Coronary artery (tissue), 2 donors: Measurements from ENCODE around the gene ADAMTS4.

Source experiments
- DNase-seq: peaks from one replicate; pipeline ENCODE4 v3.0.0-alpha.2; 2017; ENCODE audit warnings: low spot score
- H3K27ac ChIP-seq, 2 donors: fragments of 200-600 bp; sonication (generic); one replicate each; pipeline ENCODE4 v1.5.1; 2016 to 2019
- H3K4me3 ChIP-seq: fragments of 200-600 bp; sonication (generic); 2 replicates; pipeline ENCODE4 v1.5.1; 2016; ENCODE audit warnings: mild to moderate bottlenecking, moderate library complexity
- CTCF ChIP-seq: fragments of 200-600 bp; sonication (generic); IDR thresholded peaks from one replicate; pipeline ENCODE4 v1.5.1; 2019; ENCODE audit warnings: antibody characterized with exemption

ADAMTS4 gene

GRCh38 chr1:161177936-161178244 is 21.0 kb downstream of the ADAMTS4 start:
- no peak for TF ChIP-seq CTCF
- no peak for DNase-seq
- Histone ChIP-seq H3K27ac (peak overlapping the region; percentile 88 to 89), H3K4me3 (peak overlapping the region; percentile 77)

DNA sequence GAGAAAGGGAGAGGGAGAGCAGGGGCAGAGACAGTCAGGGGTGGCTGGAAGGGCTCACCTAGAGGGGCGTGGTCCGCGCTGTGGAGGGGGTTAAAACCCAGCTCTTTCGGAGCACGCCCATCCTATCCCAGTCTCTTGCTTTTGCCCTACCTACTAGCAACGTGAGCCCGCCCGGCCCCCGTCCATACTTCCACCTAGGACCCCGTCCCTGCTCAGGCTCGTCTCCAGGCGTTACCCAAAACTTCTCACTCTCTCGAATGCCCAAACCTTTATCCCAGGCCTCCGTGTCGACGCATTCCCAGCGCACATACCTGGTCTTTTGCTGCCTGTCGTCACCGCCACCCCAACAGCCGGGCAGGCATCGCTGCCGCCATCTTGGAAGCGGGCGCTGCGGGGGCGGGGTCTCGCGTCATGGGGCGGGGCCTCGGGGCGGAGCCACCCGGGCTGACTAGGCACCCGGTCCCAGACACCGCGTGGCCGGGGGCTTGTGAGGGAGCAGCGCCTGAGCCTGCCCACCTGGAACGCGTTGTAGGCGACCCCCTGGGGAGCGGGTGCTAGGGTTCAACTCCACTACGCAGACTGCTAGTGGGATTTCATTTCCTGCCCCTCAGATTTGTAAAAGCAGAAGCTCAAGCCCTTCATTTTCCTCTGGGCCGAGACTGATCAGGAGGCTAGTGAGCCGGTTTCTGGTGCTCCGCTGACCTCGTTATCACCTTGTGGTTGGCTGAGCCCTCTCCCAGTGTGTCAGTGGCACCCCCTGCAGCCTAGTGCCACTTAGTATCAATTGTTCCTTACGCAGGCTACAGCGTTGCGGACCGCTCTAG is 21.5 kb downstream of the ADAMTS4 start, which contains the start of gene B4GALT3:
Gene B4GALT3 (minus strand): TSS at position 396 of the 824 bp plus-strand sequence. CDS start 1,447 bp downstream, outside the sequence.
- Histone ChIP-seq H3K27ac (peak within 1 kb of the TSS; percentile 88 to 89), H3K4me3 (peak within 1 kb of the TSS; percentile 77)
- peak; percentile 94 for DNase-seq
- TF ChIP-seq CTCF, result no peak

GRCh38 chr1:161176468-161177111 is 22.3 kb downstream of the ADAMTS4 start:
- no peak for DNase-seq
- peak overlapping the region; percentile 77 for H3K4me3 ChIP-seq
- no peak for TF ChIP-seq CTCF
- peak overlapping the region; percentile 88 to 89 for H3K27ac ChIP-seq

DNA sequence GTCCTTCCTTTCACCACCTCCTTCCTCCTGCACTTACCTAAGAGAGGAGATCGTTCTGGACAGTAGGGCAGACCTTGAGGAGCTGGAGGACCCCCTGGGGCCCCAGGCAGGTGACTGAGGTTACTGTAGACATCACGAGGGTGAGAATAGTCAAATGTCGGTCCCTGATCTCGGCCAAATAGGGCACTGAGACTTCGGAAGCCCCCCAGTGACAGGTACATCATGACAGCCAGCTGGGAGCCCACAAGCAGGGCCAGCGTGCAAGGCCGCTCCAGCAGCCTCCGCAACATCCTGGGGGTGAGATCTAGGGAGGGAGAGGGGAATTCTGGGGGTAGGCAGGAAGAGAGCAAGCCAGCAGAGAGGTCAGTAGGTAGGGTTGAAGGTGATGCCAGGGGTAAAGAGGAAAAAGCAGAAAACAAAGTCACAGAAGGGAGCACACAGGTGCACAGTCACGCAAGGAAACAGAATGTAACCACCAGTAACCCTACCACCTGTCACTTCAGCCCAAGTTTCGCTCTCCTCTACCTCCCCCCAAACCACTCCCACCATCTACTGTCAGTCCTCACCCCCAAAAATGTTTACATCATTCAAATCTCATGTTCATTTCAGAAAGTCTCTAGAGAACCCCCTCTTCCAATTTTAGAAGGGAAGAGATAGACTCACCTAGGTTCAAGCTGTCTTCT is 22.9 kb downstream of the ADAMTS4 start:
- peak overlapping the region; percentile 77 for H3K4me3 ChIP-seq
- no peak for DNase-seq
- H3K27ac ChIP-seq, result peak overlapping the region; percentile 88 to 89
- TF ChIP-seq CTCF, result no peak

GRCh38 chr1:161174911-161175310 is 23.9 kb downstream of the ADAMTS4 start:
- DNase-seq, result no peak
- Histone ChIP-seq H3K27ac (no peak overlapping the region), H3K4me3 (no peak overlapping the region)
- TF ChIP-seq CTCF, result no peak

DNA sequence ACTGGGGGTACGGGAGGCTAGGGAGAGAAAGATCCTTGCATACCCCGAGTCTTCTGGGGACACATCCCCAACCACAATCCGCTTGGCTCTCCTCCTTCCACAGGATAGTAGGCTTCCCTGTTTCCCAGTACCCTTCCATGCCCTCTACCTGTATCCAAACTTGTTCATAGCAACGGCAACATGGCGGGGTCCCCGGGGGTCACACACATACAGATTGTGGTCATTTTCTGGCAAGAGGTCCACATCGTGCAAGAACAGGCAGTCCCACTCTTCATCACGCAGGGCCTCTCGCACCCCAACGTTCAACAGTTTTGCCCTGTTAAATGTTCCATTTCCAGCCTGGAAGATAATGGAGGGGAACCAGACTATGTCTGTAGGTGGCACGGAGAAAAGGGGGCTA is 25.1 kb downstream of the ADAMTS4 start:
- TF ChIP-seq CTCF, result no peak
- DNase-seq, result no peak
- H3K27ac ChIP-seq, result peak overlapping the region in 1 of 2 donors; percentile 59
- H3K4me3 ChIP-seq, result no peak overlapping the region
